Liver (tissue), 9 donors: ENCODE data around the gene PREX1. TPM values are rescaled to one million over a fixed set of nuclear protein-coding genes. Genes with fewer than 3 reads are reported as not detected.

Experiments
- DNase-seq: peaks from one replicate; pipeline ENCODE4 v3.0.0-alpha.2; 2017; ENCODE audit warnings: low spot score
- H3K27ac ChIP-seq, 2 donors: one replicate each; pipeline ENCODE4 v1.7.0; 2013; ENCODE audit warnings: inconsistent platforms in 2 of 2, low read length in 2 of 2, control low read depth in 1 of 2, low read depth in 1 of 2, mild to moderate bottlenecking in 1 of 2
- H3K27me3 ChIP-seq, 4 donors: one replicate each; pipeline versions ENCODE4 v1.6.1 to v1.7.0; 2013; ENCODE audit warnings: low read length in 3 of 4, inconsistent platforms in 1 of 4, mild to moderate bottlenecking in 1 of 4, moderate library complexity in 1 of 4; ENCODE audit not compliant: control insufficient read depth in 4 of 4, insufficient read depth in 4 of 4
- H3K36me3 ChIP-seq, 4 donors: one replicate each; pipeline versions ENCODE4 v1.6.1 to v1.7.0; 2013; ENCODE audit warnings: low read length in 3 of 4, mild to moderate bottlenecking in 3 of 4, low read depth in 1 of 4, moderate library complexity in 1 of 4; ENCODE audit not compliant: control insufficient read depth in 4 of 4, insufficient read depth in 3 of 4
- H3K4me1 ChIP-seq, 4 donors: one replicate each; pipeline versions ENCODE4 v1.6.1 to v1.7.0; 2013; ENCODE audit warnings: low read length in 3 of 4, mild to moderate bottlenecking in 3 of 4, moderate library complexity in 1 of 4; ENCODE audit not compliant: control insufficient read depth in 4 of 4, insufficient read depth in 4 of 4
- H3K4me3 ChIP-seq, 3 donors: one replicate each; pipeline versions ENCODE4 v1.6.1 to v1.7.0; 2013; ENCODE audit warnings: low read length in 3 of 3, control low read depth in 1 of 3, low read depth in 1 of 3, mild to moderate bottlenecking in 1 of 3
- H3K9ac ChIP-seq, 2 donors: one replicate each; pipeline ENCODE4 v1.7.0; 2013; ENCODE audit warnings: low read length in 2 of 2, mild to moderate bottlenecking in 2 of 2, moderate library complexity in 2 of 2, control low read depth in 1 of 2, low read depth in 1 of 2
- H3K9me3 ChIP-seq, 4 donors: one replicate each; pipeline versions ENCODE4 v1.6.1 to v1.7.0; 2013; ENCODE audit warnings: low read length in 3 of 4; ENCODE audit not compliant: control insufficient read depth in 4 of 4
- ATF3 ChIP-seq: IDR thresholded peaks from 2 replicates; pipeline ENCODE4 v1.6.1; 2016; ENCODE audit warnings: antibody characterized with exemption
- CTCF ChIP-seq: fragments of 150-350 bp; IDR thresholded peaks from 2 replicates; pipeline ENCODE4 v1.5.1; 2017; ENCODE audit warnings: improper control_type of control experiment, low read depth, low read length; ENCODE audit not compliant: missing input control
- EGR1 ChIP-seq, 2 donors: IDR thresholded peaks; 2 replicates each; pipeline ENCODE4 v1.6.1; 2016 to 2018; ENCODE audit warnings: antibody characterized with exemption in 2 of 2, low read depth in 2 of 2
- FOXA1 ChIP-seq: IDR thresholded peaks from 2 replicates; pipeline ENCODE4 v1.6.1; 2016; ENCODE audit warnings: antibody characterized with exemption
- FOXA2 ChIP-seq: IDR thresholded peaks from 2 replicates; pipeline ENCODE4 v1.6.1; 2016; ENCODE audit warnings: antibody characterized with exemption
- GABPA ChIP-seq, 2 donors: IDR thresholded peaks in 1 of 2; conservative IDR thresholded peaks in 1 of 2; 2 replicates each; pipeline ENCODE4 v1.6.1; 2016; ENCODE audit warnings: antibody characterized with exemption in 2 of 2, mild to moderate bottlenecking in 1 of 2, moderate library complexity in 1 of 2
- HNF4A ChIP-seq, 2 donors: conservative IDR thresholded peaks; 2 replicates each; pipeline ENCODE4 v1.6.1; 2016; ENCODE audit warnings: antibody characterized with exemption in 2 of 2, mild to moderate bottlenecking in 2 of 2
- HNF4G ChIP-seq: IDR thresholded peaks from 2 replicates; pipeline ENCODE4 v1.6.1; 2016; ENCODE audit warnings: antibody characterized with exemption
- JUND ChIP-seq, 2 donors: IDR thresholded peaks; 2 replicates each; pipeline ENCODE4 v1.6.1; 2016; ENCODE audit warnings: antibody characterized with exemption in 2 of 2
- MAX ChIP-seq: IDR thresholded peaks from 2 replicates; pipeline ENCODE4 v1.6.1; 2016; ENCODE audit warnings: antibody characterized with exemption
- NR2F2 ChIP-seq: IDR thresholded peaks from 2 replicates; pipeline ENCODE4 v1.6.1; 2016; ENCODE audit warnings: antibody characterized with exemption
- RAD21 ChIP-seq, 2 donors: IDR thresholded peaks; 2 replicates each; pipeline ENCODE4 v1.6.1; 2016; ENCODE audit warnings: antibody characterized with exemption in 2 of 2, mild to moderate bottlenecking in 2 of 2
- REST ChIP-seq: IDR thresholded peaks from 2 replicates; pipeline ENCODE4 v1.6.1; 2016; ENCODE audit warnings: antibody characterized with exemption, mild to moderate bottlenecking
- RXRA ChIP-seq, 2 donors: IDR thresholded peaks; 2 replicates each; pipeline ENCODE4 v1.6.1; 2017 to 2018; ENCODE audit warnings: antibody characterized with exemption in 2 of 2, mild to moderate bottlenecking in 1 of 2
- SP1 ChIP-seq: IDR thresholded peaks from 2 replicates; pipeline ENCODE4 v1.6.1; 2018; ENCODE audit warnings: antibody characterized with exemption, mild to moderate bottlenecking
- TAF1 ChIP-seq: conservative IDR thresholded peaks from 2 replicates; pipeline ENCODE4 v1.6.1; 2016; ENCODE audit warnings: antibody characterized with exemption, mild to moderate bottlenecking
- YY1 ChIP-seq: IDR thresholded peaks from 2 replicates; pipeline ENCODE4 v1.6.1; 2016; ENCODE audit warnings: antibody characterized with exemption, mild to moderate bottlenecking
- ZBTB33 ChIP-seq: IDR thresholded peaks from 2 replicates; pipeline ENCODE4 v1.6.1; 2016; ENCODE audit warnings: antibody characterized with exemption
- WGBS: extraction: QIAGEN DNeasy Blood & Tissue Kit; methylation state at CpG from one replicate; pipeline ENCODE4 v1.1.7; 2013; 5-methylcytosine and 5-hydroxymethylcytosine counted together
- polyA plus RNA-seq, 2 donors: library from polyadenylated mRNA; stranded (reverse) in 1 of 2; unstranded in 1 of 2; fragments of 200-250 nt in 1 of 2; fragments of >200 nt in 1 of 2; fragmentation: Nextera tagmentation in 1 of 2; extraction: Ambion mirVana in 1 of 2; gene quantifications; one replicate each; pipeline versions ENCODE4 v1.2.1 to v1.2.3, GENCODE V29; 2013 to 2015
- total RNA-seq, 2 donors: library from RNA; depleted of rRNA; stranded (reverse); fragments of >200 nt; gene quantifications; one replicate each; pipeline ENCODE4 v1.2.3, GENCODE V29; 2014
- donor health status: healthy.
- donor health status: healthy.
- donor health status: healthy.
- donor health status: healthy.
- donor health status: healthy.

PREX1 gene
- total and polyA plus RNA-seq, 4 donors, result 2.2 to 18.0 (median 10.8) TPM

GRCh38 chr20:48617481-48617880 lies 210.3 kb downstream of the PREX1 start:
- Histone ChIP-seq H3K4me1 (peaks cover 0 to 9% (median 3%) of the 10 kb centered on the region in 4 donors), H3K9ac (no peak overlapping the region), H3K27ac (no peak overlapping the region), H3K27me3 (peaks cover 0 to 4% (median 0%) of the 10 kb centered on the region in 4 donors), H3K9me3 (no peaks in the 10 kb centered on the region), H3K4me3 (no peak overlapping the region), H3K36me3 (no peaks in the 10 kb centered on the region)
- TF ChIP-seq MAX (no peak), SP1 (no peak), EGR1 (IDR thresholded peaks at IDR 0.05; ENCODE audit: low read depth in 2 of 2) (no peak), FOXA1 (no peak), HNF4A (conservative IDR thresholded peaks at IDR 0.05) (no peak), GABPA (IDR thresholded peaks at IDR 0.05 in 1 of 2, conservative IDR thresholded peaks at IDR 0.05 in 1 of 2) (no peak), FOXA2 (no peak), ZBTB33 (no peak), RXRA (IDR thresholded peaks at IDR 0.05) (no peak)
- DNase-seq, result no peak
- 89% methylated on average over 7 of the region's 7 CpGs for WGBS

- H3K9ac ChIP-seq, result no peak overlapping the region
- no peak overlapping the region for H3K27ac ChIP-seq
- peaks cover 0 to 4% (median 0%) of the 10 kb centered on the region in 4 donors for H3K27me3 ChIP-seq
- peaks cover 0 to 9% (median 3%) of the 10 kb centered on the region in 4 donors for H3K4me1 ChIP-seq
- no peak for DNase-seq
- no peaks in the 10 kb centered on the region for H3K9me3 ChIP-seq
- TF ChIP-seq GABPA (IDR thresholded peaks at IDR 0.05 in 1 of 2, conservative IDR thresholded peaks at IDR 0.05 in 1 of 2) (no peak), SP1 (no peak), CTCF (no peak), YY1 (no peak), HNF4G (no peak), RXRA (IDR thresholded peaks at IDR 0.05) (no peak), NR2F2 (no peak), JUND (IDR thresholded peaks at IDR 0.05) (no peak), ATF3 (no peak), TAF1 (no peak), ZBTB33 (no peak), HNF4A (conservative IDR thresholded peaks at IDR 0.05) (no peak), FOXA2 (no peak), EGR1 (IDR thresholded peaks at IDR 0.05; ENCODE audit: low read depth in 2 of 2) (no peak), FOXA1 (no peak), REST (no peak), RAD21 (IDR thresholded peaks at IDR 0.05) (no peak), MAX (no peak)
- H3K4me3 ChIP-seq, result no peak overlapping the region
- H3K36me3 ChIP-seq, result no peaks in the 10 kb centered on the region
- WGBS, result 91% methylated on average over 7 of the region's 7 CpGs
Measured at GRCh38 chr20:48616481-48616880, 211.3 kb downstream of the PREX1 start.
